H7 (cell line): ENCODE measurements around the gene KLHL3. TPM values are rescaled to one million over a fixed set of nuclear protein-coding genes. Genes with fewer than 3 reads are reported as not detected.

Source experiments
- DNase-seq: peaks from one replicate; pipeline ENCODE4 v3.0.0; 2012
- H3K27me3 ChIP-seq: 2 replicates; pipeline ENCODE4 v1.6.0; 2011; ENCODE audit warnings: mild to moderate bottlenecking, low read length; ENCODE audit not compliant: control insufficient read depth, insufficient read depth
- H3K36me3 ChIP-seq: replicated peaks from 2 replicates; pipeline ENCODE4 v1.5.1; 2011; ENCODE audit warnings: low read length; ENCODE audit not compliant: control insufficient read depth, insufficient read depth
- H3K4me3 ChIP-seq: 2 replicates; pipeline ENCODE4 v1.5.1; 2011; ENCODE audit warnings: low read depth, mild to moderate bottlenecking, control low read depth, low read length, moderate library complexity; ENCODE audit not compliant: insufficient read depth
- total RNA-seq: library from RNA; depleted of rRNA; stranded (reverse); fragments of >200 nt; shearing (Covaris generic); gene quantifications from 2 replicates; pipeline ENCODE4 v1.2.3, GENCODE V29; 2014; rRNA removed

Gene KLHL3
- total RNA-seq, 1 experiment from 2014 or later = 3.8 TPM

- H3K4me3 ChIP-seq = no peak overlapping the region
- no peaks in the 10 kb centered on the region for H3K27me3 ChIP-seq
- DNase-seq = peak; percentile 46
- no peaks in the 10 kb centered on the region for H3K36me3 ChIP-seq
These were observed 155.9 kb downstream of the KLHL3 start for GRCh38 chr5:137580030-137580429.

- no peak for DNase-seq
- no peaks in the 10 kb centered on the region for H3K36me3 ChIP-seq
- H3K4me3 ChIP-seq = no peak overlapping the region
- H3K27me3 ChIP-seq = no peaks in the 10 kb centered on the region
These were observed 160.0 kb downstream of the KLHL3 start for GRCh38 chr5:137575847-137576246.

GRCh38 chr5:137575211-137575610 lies 160.7 kb downstream of the KLHL3 start:
- Histone ChIP-seq H3K27me3 (no peaks in the 10 kb centered on the region), H3K4me3 (no peak overlapping the region), H3K36me3 (no peaks in the 10 kb centered on the region)
- no peak for DNase-seq

- Histone ChIP-seq H3K36me3 (no peaks in the 10 kb centered on the region), H3K4me3 (no peak overlapping the region), H3K27me3 (no peaks in the 10 kb centered on the region)
- DNase-seq = no peak
These were observed 162.5 kb downstream of the KLHL3 start for GRCh38 chr5:137573376-137573775.

GRCh38 chr5:137572042-137572695 lies 163.7 kb downstream of the KLHL3 start:
- H3K36me3 ChIP-seq = no peaks in the 10 kb centered on the region
- H3K4me3 ChIP-seq = no peak overlapping the region
- no peak for DNase-seq
- no peaks in the 10 kb centered on the region for H3K27me3 ChIP-seq

GRCh38 chr5:137570070-137570469 lies 165.8 kb downstream of the KLHL3 start:
- no peak overlapping the region for H3K4me3 ChIP-seq
- DNase-seq = no peak
- H3K36me3 ChIP-seq = no peaks in the 10 kb centered on the region
- no peaks in the 10 kb centered on the region for H3K27me3 ChIP-seq

Other genes starting within 250 kb of the KLHL3 start
- gene SPOCK1, start 236.8 kb downstream of the KLHL3 start, total RNA-seq = 1.4 and 4.6 TPM in 2 replicates
- gene HNRNPA0, start 18.3 kb upstream of the KLHL3 start, total RNA-seq = 22.4 and 23.9 TPM in 2 replicates
- not detected in 2 replicates for gene MYOT, start 131.8 kb upstream of the KLHL3 start, total RNA-seq
- not detected in 2 replicates for gene PKD2L2, start 153.4 kb upstream of the KLHL3 start, total RNA-seq